ENCODE measurements around the gene SULT2B1.
A peak's percentile ranks its signal among the peaks of the same experiment; 100 is the strongest.

Gene SULT2B1

DNA sequence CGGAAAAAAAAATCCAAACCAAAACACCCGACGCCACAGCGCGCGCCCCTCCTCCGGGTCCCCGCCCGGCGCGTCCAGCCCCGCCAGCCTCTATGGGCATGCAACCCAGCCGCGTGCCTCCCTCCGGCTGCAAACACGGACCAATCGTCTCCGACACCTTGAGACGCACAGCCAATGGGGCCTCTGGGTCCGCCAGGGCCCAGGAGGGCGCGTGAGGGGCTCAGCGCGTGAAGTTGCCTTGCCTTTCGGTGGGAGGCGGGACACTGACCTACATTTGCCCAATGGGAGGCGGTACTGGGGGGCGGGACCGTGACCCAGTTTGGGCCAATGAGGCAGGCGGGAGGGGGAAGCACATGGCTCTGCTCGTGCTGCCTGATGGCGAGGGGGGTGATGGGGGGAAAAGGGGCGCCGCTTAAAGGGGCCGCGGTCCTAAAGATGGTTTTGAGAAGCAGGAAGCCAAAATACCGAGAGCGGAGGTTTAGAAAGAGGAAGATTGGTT is 85.5 kb downstream of the SULT2B1 start:
- peak; percentile 100 for DNase-seq

DNA sequence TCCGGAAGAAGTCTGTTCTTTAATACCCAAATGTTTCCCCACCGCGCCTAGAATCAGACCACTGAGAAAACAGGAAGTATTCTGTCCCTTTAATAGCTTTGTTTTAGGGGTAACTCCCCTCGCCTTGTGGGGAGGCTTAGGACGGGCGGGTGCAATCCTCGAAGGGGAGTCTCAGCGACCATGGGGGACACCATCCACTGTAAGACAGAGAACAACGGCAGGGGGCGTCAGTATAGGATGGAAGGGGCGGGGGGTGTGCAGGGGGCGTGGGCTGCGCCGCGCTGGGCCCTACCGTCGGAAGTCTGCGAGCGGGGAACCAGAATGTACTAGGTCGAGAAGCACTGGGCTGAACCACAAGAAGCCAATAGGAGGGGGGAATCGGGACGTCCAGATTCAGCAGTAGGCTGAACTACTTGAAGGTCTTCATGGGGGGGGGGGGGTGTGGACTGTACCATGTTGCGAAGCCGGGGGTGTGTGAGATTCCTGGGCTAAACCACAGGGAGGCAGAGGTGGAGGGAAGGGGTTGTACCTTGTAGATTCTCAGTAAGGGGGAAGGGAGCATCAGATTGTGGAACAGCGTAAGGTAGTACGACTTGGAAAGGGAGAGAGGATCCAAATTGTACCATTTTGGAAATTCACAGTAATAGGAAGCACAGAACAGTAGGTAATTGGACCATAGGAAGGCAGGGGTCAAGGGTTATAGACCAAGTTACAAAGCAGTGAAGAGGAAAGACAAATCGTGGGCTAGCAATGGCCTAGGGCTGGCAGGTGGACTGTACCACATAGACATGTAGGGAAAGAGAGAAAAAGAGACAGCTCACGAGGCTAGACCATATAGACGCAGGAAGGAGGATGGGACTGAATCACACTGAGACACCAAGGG is 86.2 kb downstream of the SULT2B1 start:
- peak; percentile 96 for DNase-seq

GRCh38 chr19:48638831-48639381 is 86.9 kb downstream of the SULT2B1 start:
- no peak for DNase-seq

- DNase-seq: no peak
These were observed 87.8 kb downstream of the SULT2B1 start for GRCh38 chr19:48639483-48640375.

- DNase-seq: no peak
These were observed 89.9 kb downstream of the SULT2B1 start for GRCh38 chr19:48641850-48642249.

GRCh38 chr19:48642862-48643261 is 90.9 kb downstream of the SULT2B1 start:
- DNase-seq: no peak

DNA sequence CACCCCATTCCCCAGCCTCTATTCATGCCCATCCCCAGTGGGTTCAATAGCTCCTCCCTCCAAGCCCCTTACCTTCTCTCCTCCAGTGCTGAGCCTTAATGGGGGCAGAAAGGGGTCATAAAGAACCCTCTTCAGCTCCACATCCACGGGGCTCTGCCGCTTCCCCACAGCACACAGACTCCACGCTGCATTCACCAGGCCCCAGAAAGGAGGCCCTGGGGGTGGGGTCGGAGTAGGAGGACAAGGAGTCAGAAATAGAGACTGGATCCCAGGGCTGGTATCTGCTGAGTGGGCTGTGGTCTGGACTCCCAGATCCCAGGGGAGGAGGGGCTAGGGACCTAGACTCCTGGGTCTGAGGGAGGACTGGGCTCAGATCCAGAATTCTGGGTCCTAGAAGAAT is 92.4 kb downstream of the SULT2B1 start:
- no peak for DNase-seq

- peak; percentile 94 for DNase-seq
These were observed 93.1 kb downstream of the SULT2B1 start for GRCh38 chr19:48644839-48645619.

- no peak for DNase-seq
These were observed 93.6 kb downstream of the SULT2B1 start for GRCh38 chr19:48645620-48646000.

GRCh38 chr19:48646001-48646721 is 94.2 kb downstream of the SULT2B1 start, which contains the start of gene CA11:
Gene CA11, minus strand, starts transcription at chr19:48646187. Its CDS starts 555 bp downstream, at chr19:48645632.
- DNase-seq: peak; percentile 95

- DNase-seq: no peak
These were observed 94.8 kb downstream of the SULT2B1 start for GRCh38 chr19:48646722-48647216.

GRCh38 chr19:48648134-48648533 is 96.2 kb downstream of the SULT2B1 start:
- DNase-seq: no peak
